GM12878 (cell line): ENCODE measurements around the gene WNT9B.

Experiments
- BHLHE40 ChIP-seq, 2 experiments: fragments of 450-650 bp in 1 of 2; IDR thresholded peaks; 2 replicates each; pipeline ENCODE4 v1.6.1; 2011 to 2017; ENCODE audit warnings: low read depth in 2 of 2, borderline replicate concordance in 1 of 2, improper control_type of control experiment in 1 of 2, low read length in 1 of 2, mild to moderate bottlenecking in 1 of 2
- HDGF ChIP-seq: fragments of 450-650 bp; IDR thresholded peaks from 2 replicates; pipeline ENCODE4 v1.6.1; 2016; ENCODE audit warnings: antibody characterized with exemption
- KDM1A ChIP-seq: fragments of 200-600 bp; sonication (generic); IDR thresholded peaks from 2 replicates; pipeline ENCODE4 v1.6.1; 2016; ENCODE audit warnings: borderline replicate concordance
- SIN3A ChIP-seq: IDR thresholded peaks from 2 replicates; pipeline ENCODE4 v1.6.1; 2012; ENCODE audit warnings: low read depth, low read length, improper control_type of control experiment
- SREBF2 ChIP-seq: IDR thresholded peaks from 2 replicates; pipeline ENCODE4 v1.6.1; 2012; ENCODE audit warnings: mild to moderate bottlenecking, low read length
- TAF1 ChIP-seq: IDR thresholded peaks from 2 replicates; pipeline ENCODE4 v1.6.1; 2011; ENCODE audit warnings: mild to moderate bottlenecking, low read depth, low read length, borderline replicate concordance
- TF ChIP-seq, protein P1 (sequence below), 3 experiments: IDR thresholded peaks in 2 of 3; conservative IDR thresholded peaks in 1 of 3; 2 replicates each; pipeline ENCODE4 v1.5.1; 2011; ENCODE audit warnings: low read depth in 3 of 3, low read length in 3 of 3, mild to moderate bottlenecking in 3 of 3, control low read depth in 2 of 3, moderate library complexity in 2 of 3, inconsistent platforms in 1 of 3, mixed read lengths in 1 of 3; ENCODE audit not compliant: control insufficient read depth in 2 of 3, insufficient read depth in 1 of 3; ENCODE audit errors: extremely low read depth in 1 of 3
- TF ChIP-seq, protein P2 (sequence below): IDR thresholded peaks from 2 replicates; pipeline ENCODE4 v1.6.1; 2012; ENCODE audit warnings: low read depth, low read length, improper control_type of control experiment
- TF ChIP-seq, protein P3 (sequence below): fragments of 450-650 bp; IDR thresholded peaks from 2 replicates; pipeline ENCODE4 v1.6.1; 2017; ENCODE audit warnings: mild to moderate bottlenecking

DNA sequence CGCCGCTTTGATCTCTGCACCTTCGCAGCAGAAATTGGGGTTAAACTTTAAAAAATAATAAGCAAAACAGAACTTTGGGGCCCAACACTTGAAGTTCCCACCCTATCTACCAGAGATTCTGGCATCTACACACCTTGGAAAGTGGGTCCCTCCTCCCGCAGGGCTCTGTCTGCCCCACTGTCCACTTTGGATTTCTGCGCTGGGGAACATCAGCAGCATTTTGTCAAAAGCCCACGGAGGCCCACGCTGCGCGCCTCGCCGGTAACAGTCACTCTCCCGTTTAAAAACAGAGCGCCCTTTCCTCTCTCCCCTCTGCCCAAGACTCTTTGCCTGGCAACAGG lies 725 bp upstream of the WNT9B start:
- TF ChIP-seq, protein P1, sequence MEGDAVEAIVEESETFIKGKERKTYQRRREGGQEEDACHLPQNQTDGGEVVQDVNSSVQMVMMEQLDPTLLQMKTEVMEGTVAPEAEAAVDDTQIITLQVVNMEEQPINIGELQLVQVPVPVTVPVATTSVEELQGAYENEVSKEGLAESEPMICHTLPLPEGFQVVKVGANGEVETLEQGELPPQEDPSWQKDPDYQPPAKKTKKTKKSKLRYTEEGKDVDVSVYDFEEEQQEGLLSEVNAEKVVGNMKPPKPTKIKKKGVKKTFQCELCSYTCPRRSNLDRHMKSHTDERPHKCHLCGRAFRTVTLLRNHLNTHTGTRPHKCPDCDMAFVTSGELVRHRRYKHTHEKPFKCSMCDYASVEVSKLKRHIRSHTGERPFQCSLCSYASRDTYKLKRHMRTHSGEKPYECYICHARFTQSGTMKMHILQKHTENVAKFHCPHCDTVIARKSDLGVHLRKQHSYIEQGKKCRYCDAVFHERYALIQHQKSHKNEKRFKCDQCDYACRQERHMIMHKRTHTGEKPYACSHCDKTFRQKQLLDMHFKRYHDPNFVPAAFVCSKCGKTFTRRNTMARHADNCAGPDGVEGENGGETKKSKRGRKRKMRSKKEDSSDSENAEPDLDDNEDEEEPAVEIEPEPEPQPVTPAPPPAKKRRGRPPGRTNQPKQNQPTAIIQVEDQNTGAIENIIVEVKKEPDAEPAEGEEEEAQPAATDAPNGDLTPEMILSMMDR (IDR thresholded peaks at IDR 0.05 in 2 of 3, conservative IDR thresholded peaks at IDR 0.05 in 1 of 3; ENCODE audit: control insufficient read depth in 2 of 3, extremely low read depth in 1 of 3, insufficient read depth in 1 of 3, low read depth in 3 of 3, low read length in 3 of 3), result no peak
- TF ChIP-seq BHLHE40 (IDR thresholded peaks at IDR 0.05; ENCODE audit: borderline replicate concordance in 1 of 2, low read depth in 2 of 2, low read length in 1 of 2) (no peak), SREBF2 (no peak), SIN3A (no peak), TAF1 (no peak), KDM1A (no peak), HDGF (no peak)
- TF ChIP-seq, protein P2, sequence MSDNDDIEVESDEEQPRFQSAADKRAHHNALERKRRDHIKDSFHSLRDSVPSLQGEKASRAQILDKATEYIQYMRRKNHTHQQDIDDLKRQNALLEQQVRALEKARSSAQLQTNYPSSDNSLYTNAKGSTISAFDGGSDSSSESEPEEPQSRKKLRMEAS, result no peak
- TF ChIP-seq, protein P3, sequence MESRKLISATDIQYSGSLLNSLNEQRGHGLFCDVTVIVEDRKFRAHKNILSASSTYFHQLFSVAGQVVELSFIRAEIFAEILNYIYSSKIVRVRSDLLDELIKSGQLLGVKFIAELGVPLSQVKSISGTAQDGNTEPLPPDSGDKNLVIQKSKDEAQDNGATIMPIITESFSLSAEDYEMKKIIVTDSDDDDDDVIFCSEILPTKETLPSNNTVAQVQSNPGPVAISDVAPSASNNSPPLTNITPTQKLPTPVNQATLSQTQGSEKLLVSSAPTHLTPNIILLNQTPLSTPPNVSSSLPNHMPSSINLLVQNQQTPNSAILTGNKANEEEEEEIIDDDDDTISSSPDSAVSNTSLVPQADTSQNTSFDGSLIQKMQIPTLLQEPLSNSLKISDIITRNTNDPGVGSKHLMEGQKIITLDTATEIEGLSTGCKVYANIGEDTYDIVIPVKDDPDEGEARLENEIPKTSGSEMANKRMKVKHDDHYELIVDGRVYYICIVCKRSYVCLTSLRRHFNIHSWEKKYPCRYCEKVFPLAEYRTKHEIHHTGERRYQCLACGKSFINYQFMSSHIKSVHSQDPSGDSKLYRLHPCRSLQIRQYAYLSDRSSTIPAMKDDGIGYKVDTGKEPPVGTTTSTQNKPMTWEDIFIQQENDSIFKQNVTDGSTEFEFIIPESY, result no peak
